ENCODE data around the gene BMP15. TPM values are rescaled to one million over a fixed set of nuclear protein-coding genes. Genes with fewer than 3 reads are reported as not detected.

BMP15 gene
- not detected for total RNA-seq
- polyA plus RNA-seq = not detected
- long read RNA-seq, donor 1 = 0 reads
- long read RNA-seq, donor 2 = 0 reads

- no peak for ATAC-seq (ENCODE audit: low FRiP score)
- 74 to 94% methylated on average over 9 of the region's 9 CpGs for WGBS, 2 donors
- no peak within 1 kb of the TSS for H3K4me3 ChIP-seq (ENCODE audit: low read length in 2 of 2)
- intact Hi-C loops (cut with DNase I) = no loop called here
- no peak within 1 kb of the TSS for H3K27ac ChIP-seq (ENCODE audit: low read depth in 1 of 2, low read length in 2 of 2)
- no peaks in the 10 kb centered on the region for H3K27me3 ChIP-seq (ENCODE audit: control insufficient read depth in 1 of 2, insufficient read depth in 2 of 2, low read length in 1 of 2)
- H3K9me3 ChIP-seq (ENCODE audit: control insufficient read depth, low read length) = no peaks in the 10 kb centered on the region
- no peak for DNase-seq
- no peaks in the 10 kb centered on the region for H3K36me3 ChIP-seq (ENCODE audit: control insufficient read depth in 1 of 2, insufficient read depth in 2 of 2, low read length in 1 of 2)
- no peaks in the 10 kb centered on the region for H3K4me1 ChIP-seq (ENCODE audit: control insufficient read depth in 1 of 2, insufficient read depth in 2 of 2, low read length in 2 of 2)
Observed at GRCh38 chrX:50910685-50911176, at the start of gene BMP15. TSS of gene BMP15 (plus strand) at chrX:50910735. CDS start at chrX:50910784, 49 bp downstream.

- 91 to 100% methylated on average over 1 of the region's 1 CpG for WGBS, 2 donors
- DNase-seq (no peak), ATAC-seq (ENCODE audit: low FRiP score) (no peak)
- no peaks in the 10 kb centered on the region for H3K9me3 ChIP-seq (ENCODE audit: control insufficient read depth, low read length)
- H3K36me3 ChIP-seq (ENCODE audit: control insufficient read depth in 1 of 2, insufficient read depth in 2 of 2, low read length in 1 of 2) = no peaks in the 10 kb centered on the region
- no peak overlapping the region for H3K27ac ChIP-seq (ENCODE audit: low read depth in 1 of 2, low read length in 2 of 2)
- H3K4me1 ChIP-seq (ENCODE audit: control insufficient read depth in 1 of 2, insufficient read depth in 2 of 2, low read length in 2 of 2) = no peaks in the 10 kb centered on the region
- intact Hi-C loops (cut with DNase I) = no loop called here
- H3K27me3 ChIP-seq (ENCODE audit: control insufficient read depth in 1 of 2, insufficient read depth in 2 of 2, low read length in 1 of 2) = no peaks in the 10 kb centered on the region
- H3K4me3 ChIP-seq (ENCODE audit: low read length in 2 of 2) = no peak overlapping the region
Observed at GRCh38 chrX:50863471-50863870, 47.1 kb upstream of the BMP15 start.

GRCh38 chrX:50865311-50865710 is 45.2 kb upstream of the BMP15 start:
- no peaks in the 10 kb centered on the region for H3K36me3 ChIP-seq (ENCODE audit: control insufficient read depth in 1 of 2, insufficient read depth in 2 of 2, low read length in 1 of 2)
- no peak for DNase-seq
- H3K4me1 ChIP-seq (ENCODE audit: control insufficient read depth in 1 of 2, insufficient read depth in 2 of 2, low read length in 2 of 2) = no peaks in the 10 kb centered on the region
- no peak for ATAC-seq (ENCODE audit: low FRiP score)
- no peak overlapping the region for H3K27ac ChIP-seq (ENCODE audit: low read depth in 1 of 2, low read length in 2 of 2)
- intact Hi-C loops (cut with DNase I) = no loop called here
- no peaks in the 10 kb centered on the region for H3K27me3 ChIP-seq (ENCODE audit: control insufficient read depth in 1 of 2, insufficient read depth in 2 of 2, low read length in 1 of 2)
- no peak overlapping the region for H3K4me3 ChIP-seq (ENCODE audit: low read length in 2 of 2)
- WGBS, 2 donors = 34 to 39% methylated on average over 6 of the region's 6 CpGs
- no peaks in the 10 kb centered on the region for H3K9me3 ChIP-seq (ENCODE audit: control insufficient read depth, low read length)

- intact Hi-C loops (cut with DNase I) = no loop called here
Observed at GRCh38 chrX:50871922-50872453, 38.5 kb upstream of the BMP15 start.

GRCh38 chrX:50874876-50875275 is 35.7 kb upstream of the BMP15 start:
- Histone ChIP-seq H3K9me3 (ENCODE audit: control insufficient read depth, low read length) (no peaks in the 10 kb centered on the region), H3K36me3 (ENCODE audit: control insufficient read depth in 1 of 2, insufficient read depth in 2 of 2, low read length in 1 of 2) (no peaks in the 10 kb centered on the region), H3K4me3 (ENCODE audit: low read length in 2 of 2) (no peak overlapping the region), H3K4me1 (ENCODE audit: control insufficient read depth in 1 of 2, insufficient read depth in 2 of 2, low read length in 2 of 2) (no peaks in the 10 kb centered on the region), H3K27me3 (ENCODE audit: control insufficient read depth in 1 of 2, insufficient read depth in 2 of 2, low read length in 1 of 2) (peaks cover 0 to 1% of the 10 kb centered on the region in 2 donors), H3K27ac (ENCODE audit: low read depth in 1 of 2, low read length in 2 of 2) (no peak overlapping the region)
- DNase-seq (no peak), ATAC-seq (ENCODE audit: low FRiP score) (no peak)
- 57 to 61% methylated on average over 3 of the region's 3 CpGs for WGBS, 2 donors
- intact Hi-C loops (cut with DNase I) = no loop called here

More at GRCh38 chrX:50871922-50872453, 38.5 kb upstream of the BMP15 start:
- no peak for DNase-seq
- 72% methylated on average over 1 of the region's 1 CpG for WGBS, 2 donors
- Histone ChIP-seq H3K27ac (ENCODE audit: low read depth in 1 of 2, low read length in 2 of 2) (no peak overlapping the region), H3K9me3 (ENCODE audit: control insufficient read depth, low read length) (no peaks in the 10 kb centered on the region), H3K27me3 (ENCODE audit: control insufficient read depth in 1 of 2, insufficient read depth in 2 of 2, low read length in 1 of 2) (peaks cover 0 to 1% of the 10 kb centered on the region in 2 donors), H3K36me3 (ENCODE audit: control insufficient read depth in 1 of 2, insufficient read depth in 2 of 2, low read length in 1 of 2) (no peaks in the 10 kb centered on the region), H3K4me3 (ENCODE audit: low read length in 2 of 2) (no peak overlapping the region), H3K4me1 (ENCODE audit: control insufficient read depth in 1 of 2, insufficient read depth in 2 of 2, low read length in 2 of 2) (no peaks in the 10 kb centered on the region)
- no peak for ATAC-seq (ENCODE audit: low FRiP score)

GRCh38 chrX:50876551-50876950 is 34.0 kb upstream of the BMP15 start:
- Histone ChIP-seq H3K4me3 (ENCODE audit: low read length in 2 of 2) (no peak overlapping the region), H3K27ac (ENCODE audit: low read depth in 1 of 2, low read length in 2 of 2) (no peak overlapping the region), H3K36me3 (ENCODE audit: control insufficient read depth in 1 of 2, insufficient read depth in 2 of 2, low read length in 1 of 2) (no peaks in the 10 kb centered on the region), H3K9me3 (ENCODE audit: control insufficient read depth, low read length) (no peaks in the 10 kb centered on the region), H3K4me1 (ENCODE audit: control insufficient read depth in 1 of 2, insufficient read depth in 2 of 2, low read length in 2 of 2) (no peaks in the 10 kb centered on the region), H3K27me3 (ENCODE audit: control insufficient read depth in 1 of 2, insufficient read depth in 2 of 2, low read length in 1 of 2) (peaks cover 0 to 1% of the 10 kb centered on the region in 2 donors)
- ATAC-seq (ENCODE audit: low FRiP score) (no peak), DNase-seq (no peak)
- intact Hi-C loops (cut with DNase I) = no loop called here
- WGBS, 2 donors = 64% methylated on average over 4 of the region's 4 CpGs

GRCh38 chrX:50877310-50877709 is 33.2 kb upstream of the BMP15 start:
- DNase-seq (no peak), ATAC-seq (ENCODE audit: low FRiP score) (no peak)
- WGBS, 2 donors = 84 to 85% methylated on average over 6 of the region's 6 CpGs
- no peaks in the 10 kb centered on the region for H3K36me3 ChIP-seq (ENCODE audit: control insufficient read depth in 1 of 2, insufficient read depth in 2 of 2, low read length in 1 of 2)
- no peak overlapping the region for H3K4me3 ChIP-seq (ENCODE audit: low read length in 2 of 2)
- no peak overlapping the region for H3K27ac ChIP-seq (ENCODE audit: low read depth in 1 of 2, low read length in 2 of 2)
- intact Hi-C loops (cut with DNase I) = no loop called here
- H3K27me3 ChIP-seq (ENCODE audit: control insufficient read depth in 1 of 2, insufficient read depth in 2 of 2, low read length in 1 of 2) = peaks cover 0 to 1% of the 10 kb centered on the region in 2 donors
- H3K4me1 ChIP-seq (ENCODE audit: control insufficient read depth in 1 of 2, insufficient read depth in 2 of 2, low read length in 2 of 2) = no peaks in the 10 kb centered on the region
- no peaks in the 10 kb centered on the region for H3K9me3 ChIP-seq (ENCODE audit: control insufficient read depth, low read length)

GRCh38 chrX:50881028-50881427 is 29.5 kb upstream of the BMP15 start:
- Histone ChIP-seq H3K4me3 (ENCODE audit: low read length in 2 of 2) (no peak overlapping the region), H3K27me3 (ENCODE audit: control insufficient read depth in 1 of 2, insufficient read depth in 2 of 2, low read length in 1 of 2) (no peaks in the 10 kb centered on the region), H3K36me3 (ENCODE audit: control insufficient read depth in 1 of 2, insufficient read depth in 2 of 2, low read length in 1 of 2) (no peaks in the 10 kb centered on the region), H3K9me3 (ENCODE audit: control insufficient read depth, low read length) (no peaks in the 10 kb centered on the region), H3K4me1 (ENCODE audit: control insufficient read depth in 1 of 2, insufficient read depth in 2 of 2, low read length in 2 of 2) (no peaks in the 10 kb centered on the region), H3K27ac (ENCODE audit: low read depth in 1 of 2, low read length in 2 of 2) (no peak overlapping the region)
- ATAC-seq (ENCODE audit: low FRiP score) (no peak), DNase-seq (no peak)
- intact Hi-C loops (cut with DNase I) = no loop called here

GRCh38 chrX:50888884-50889283 is 21.7 kb upstream of the BMP15 start:
- Histone ChIP-seq H3K9me3 (ENCODE audit: control insufficient read depth, low read length) (no peaks in the 10 kb centered on the region), H3K4me3 (ENCODE audit: low read length in 2 of 2) (no peak overlapping the region), H3K4me1 (ENCODE audit: control insufficient read depth in 1 of 2, insufficient read depth in 2 of 2, low read length in 2 of 2) (no peaks in the 10 kb centered on the region), H3K36me3 (ENCODE audit: control insufficient read depth in 1 of 2, insufficient read depth in 2 of 2, low read length in 1 of 2) (no peaks in the 10 kb centered on the region), H3K27ac (ENCODE audit: low read depth in 1 of 2, low read length in 2 of 2) (no peak overlapping the region), H3K27me3 (ENCODE audit: control insufficient read depth in 1 of 2, insufficient read depth in 2 of 2, low read length in 1 of 2) (no peaks in the 10 kb centered on the region)
- DNase-seq (no peak), ATAC-seq (ENCODE audit: low FRiP score) (no peak)
- intact Hi-C loops (cut with DNase I) = no loop called here
- 65 to 92% methylated on average over 2 of the region's 2 CpGs for WGBS, 2 donors
